GM23338 (cell line): Measurements from ENCODE around the gene RAP1GAP. TPM values are rescaled to one million over a fixed set of nuclear protein-coding genes. Genes with fewer than 3 reads are reported as not detected.

Source experiments
- ATAC-seq: fragments of 200-7000 bp; cut with Tn5 transposase; 3 replicates; pipeline ENCODE4 v1.9.1; 2020
- DNase-seq: peaks from one replicate; pipeline ENCODE4 v3.0.0-alpha.2; 2015; ENCODE audit warnings: low spot score
- H2AFZ ChIP-seq: fragments of 200-600 bp; sonication (generic); 2 replicates; pipeline ENCODE4 v1.8.0; 2016; ENCODE audit warnings: antibody characterized with exemption, mild to moderate bottlenecking, moderate library complexity
- H3F3A ChIP-seq: fragments of 200-600 bp; sonication (generic); replicated peaks from 2 replicates; pipeline ENCODE4 v1.8.0; 2017; ENCODE audit warnings: antibody characterized with exemption, mixed run types, low read depth
- H3K27ac ChIP-seq: fragments of 200-600 bp; sonication (generic); 2 replicates; pipeline ENCODE4 v1.6.1; 2016; ENCODE audit warnings: low read depth
- H3K27me3 ChIP-seq: fragments of 200-600 bp; sonication (generic); 2 replicates; pipeline ENCODE4 v1.8.0; 2016; ENCODE audit warnings: mild to moderate bottlenecking, mixed run types, moderate library complexity; ENCODE audit not compliant: insufficient read depth
- H3K36me3 ChIP-seq: fragments of 200-600 bp; sonication (generic); 2 replicates; pipeline ENCODE4 v1.8.0; 2016; ENCODE audit warnings: mild to moderate bottlenecking; ENCODE audit not compliant: insufficient read depth
- H3K4me1 ChIP-seq: fragments of 200-600 bp; sonication (generic); 2 replicates; pipeline ENCODE4 v1.8.0; 2016; ENCODE audit warnings: mild to moderate bottlenecking, moderate library complexity; ENCODE audit not compliant: insufficient read depth
- H3K4me2 ChIP-seq: fragments of 200-600 bp; sonication (generic); 2 replicates; pipeline ENCODE4 v1.7.1; 2017; ENCODE audit warnings: mixed run types
- H3K4me3 ChIP-seq: fragments of 200-600 bp; sonication (generic); 2 replicates; pipeline ENCODE4 v1.6.1; 2016; ENCODE audit warnings: mixed run types
- H3K79me2 ChIP-seq: fragments of 200-600 bp; sonication (generic); replicated peaks from 2 replicates; pipeline ENCODE4 v1.8.0; 2017; ENCODE audit warnings: mild to moderate bottlenecking; ENCODE audit not compliant: insufficient read depth
- H3K9me2 ChIP-seq: fragments of 200-600 bp; sonication (generic); 2 replicates; pipeline ENCODE4 v1.8.0; 2017; ENCODE audit not compliant: insufficient read depth
- H4K20me1 ChIP-seq: fragments of 200-600 bp; sonication (generic); replicated peaks from 2 replicates; pipeline ENCODE4 v1.8.0; 2017; ENCODE audit warnings: mild to moderate bottlenecking; ENCODE audit not compliant: insufficient read depth
- H3K27ac Mint-ChIP-seq: 2 replicates; pipeline ENCODE4 v1.8.0; 2020; ENCODE audit warnings: inconsistent platforms, mild to moderate bottlenecking, moderate library complexity, mixed read lengths
- H3K27me3 Mint-ChIP-seq: 3 replicates; pipeline ENCODE4 v1.8.0; 2022; ENCODE audit warnings: low read depth, mild to moderate bottlenecking, moderate library complexity, mixed read lengths, inconsistent platforms; ENCODE audit not compliant: insufficient read depth, poor library complexity
- H3K36me3 Mint-ChIP-seq: 3 replicates; pipeline ENCODE4 v1.8.0; 2021; ENCODE audit warnings: low read depth, mild to moderate bottlenecking, inconsistent platforms, moderate library complexity, mixed read lengths
- H3K4me1 Mint-ChIP-seq: 3 replicates; pipeline ENCODE4 v1.8.0; 2020; ENCODE audit warnings: mild to moderate bottlenecking, inconsistent platforms, mixed read lengths
- H3K4me3 Mint-ChIP-seq: 3 replicates; pipeline ENCODE4 v1.8.0; 2021; ENCODE audit warnings: moderate library complexity, mild to moderate bottlenecking, inconsistent platforms, mixed read lengths
- H3K9me3 Mint-ChIP-seq: 3 replicates; pipeline ENCODE4 v1.8.0; 2020; ENCODE audit warnings: moderate library complexity, mild to moderate bottlenecking, inconsistent platforms, mixed read lengths
- CREB1 ChIP-seq: fragments of 250-450 bp; sonication (Bioruptor Pico); IDR thresholded peaks from 2 replicates; pipeline ENCODE4 v1.5.0; 2020; ENCODE audit warnings: low read depth, mild to moderate bottlenecking, moderate library complexity
- CTCF ChIP-seq, 2 experiments: fragments of 200-600 bp in 1 of 2; sonication (generic) in 1 of 2; conservative IDR thresholded peaks; 2 replicates each; pipeline versions ENCODE4 v1.5.1 to v1.6.1; 2016 to 2017; ENCODE audit warnings: antibody characterized with exemption in 2 of 2, low read depth in 2 of 2, mild to moderate bottlenecking in 2 of 2, moderate library complexity in 1 of 2
- EZH2 ChIP-seq: fragments of 200-600 bp; sonication (generic); IDR thresholded peaks from one replicate; pipeline ENCODE4 v1.8.0; 2017; ENCODE audit warnings: antibody characterized with exemption, mild to moderate bottlenecking, low read depth; ENCODE audit not compliant: unreplicated experiment
- EZH2phosphoT487 ChIP-seq: fragments of 200-600 bp; sonication (generic); IDR thresholded peaks from one replicate; pipeline ENCODE4 v1.8.1; 2018; ENCODE audit warnings: antibody characterized with exemption; ENCODE audit not compliant: unreplicated experiment
- JUNB ChIP-seq: IDR thresholded peaks from one replicate; pipeline ENCODE4 v1.6.1; 2016; ENCODE audit warnings: antibody characterized with exemption; ENCODE audit not compliant: unreplicated experiment
- NANOG ChIP-seq: IDR thresholded peaks from 2 replicates; pipeline ENCODE4 v1.6.1; 2016; ENCODE audit warnings: antibody characterized with exemption, borderline replicate concordance
- ZNF462 ChIP-seq: fragments of 250-450 bp; sonication (Bioruptor Pico); IDR thresholded peaks from 2 replicates; pipeline ENCODE4 v1.5.0; 2020; ENCODE audit warnings: mild to moderate bottlenecking, moderate library complexity
- polyA plus RNA-seq: library from polyadenylated mRNA; unstranded; fragments of >200 nt; fragmentation: Nextera tagmentation; extraction: Ambion mirVana; gene quantifications from 2 replicates; pipeline ENCODE4 v1.2.1, GENCODE V29; 2016
- total RNA-seq: library from RNA; depleted of rRNA; stranded (reverse); fragments of >200 nt; shearing (Covaris generic); gene quantifications from 2 replicates; pipeline ENCODE4 v1.2.3, GENCODE V29; 2014
- TF ChIP-seq, protein P1 (sequence below): IDR thresholded peaks from one replicate; pipeline ENCODE4 v1.6.1; 2018; ENCODE audit warnings: antibody characterized with exemption; ENCODE audit not compliant: unreplicated experiment

The RAP1GAP gene
- total and polyA plus RNA-seq, 2 experiments from 2014 or later = 4.3 to 6.6 TPM

DNA sequence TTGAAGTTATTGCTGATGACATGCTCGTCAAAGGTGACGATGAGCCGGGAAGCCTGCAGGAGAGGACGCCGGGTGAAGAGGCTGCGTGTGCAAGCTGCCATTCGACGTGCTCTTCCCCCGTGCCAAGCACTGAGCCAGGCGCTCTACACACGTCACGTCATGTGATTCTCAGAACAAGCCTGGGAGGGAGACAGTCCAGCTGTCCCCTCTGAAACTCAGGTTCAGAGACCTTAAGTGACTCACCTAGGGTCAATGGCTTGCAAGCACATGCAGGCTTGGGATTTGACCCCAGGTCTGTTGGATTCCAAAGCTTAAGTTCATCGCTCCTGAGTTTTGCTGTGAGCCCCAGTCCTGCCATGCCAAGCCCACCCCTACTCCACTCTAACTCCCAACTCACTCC lies 57.1 kb downstream of the RAP1GAP start:
- ATAC-seq = no peak
- no peaks in the 10 kb centered on the region for H3F3A ChIP-seq
- no peak for TF ChIP-seq JUNB
- TF ChIP-seq CTCF (conservative IDR thresholded peaks at IDR 0.05; ENCODE audit: low read depth in 2 of 2) = no peak
- TF ChIP-seq CREB1 (CRISPR knock-in tag) = no peak
- no peak for TF ChIP-seq EZH2
- no peak for TF ChIP-seq NANOG
- TF ChIP-seq, protein P1, sequence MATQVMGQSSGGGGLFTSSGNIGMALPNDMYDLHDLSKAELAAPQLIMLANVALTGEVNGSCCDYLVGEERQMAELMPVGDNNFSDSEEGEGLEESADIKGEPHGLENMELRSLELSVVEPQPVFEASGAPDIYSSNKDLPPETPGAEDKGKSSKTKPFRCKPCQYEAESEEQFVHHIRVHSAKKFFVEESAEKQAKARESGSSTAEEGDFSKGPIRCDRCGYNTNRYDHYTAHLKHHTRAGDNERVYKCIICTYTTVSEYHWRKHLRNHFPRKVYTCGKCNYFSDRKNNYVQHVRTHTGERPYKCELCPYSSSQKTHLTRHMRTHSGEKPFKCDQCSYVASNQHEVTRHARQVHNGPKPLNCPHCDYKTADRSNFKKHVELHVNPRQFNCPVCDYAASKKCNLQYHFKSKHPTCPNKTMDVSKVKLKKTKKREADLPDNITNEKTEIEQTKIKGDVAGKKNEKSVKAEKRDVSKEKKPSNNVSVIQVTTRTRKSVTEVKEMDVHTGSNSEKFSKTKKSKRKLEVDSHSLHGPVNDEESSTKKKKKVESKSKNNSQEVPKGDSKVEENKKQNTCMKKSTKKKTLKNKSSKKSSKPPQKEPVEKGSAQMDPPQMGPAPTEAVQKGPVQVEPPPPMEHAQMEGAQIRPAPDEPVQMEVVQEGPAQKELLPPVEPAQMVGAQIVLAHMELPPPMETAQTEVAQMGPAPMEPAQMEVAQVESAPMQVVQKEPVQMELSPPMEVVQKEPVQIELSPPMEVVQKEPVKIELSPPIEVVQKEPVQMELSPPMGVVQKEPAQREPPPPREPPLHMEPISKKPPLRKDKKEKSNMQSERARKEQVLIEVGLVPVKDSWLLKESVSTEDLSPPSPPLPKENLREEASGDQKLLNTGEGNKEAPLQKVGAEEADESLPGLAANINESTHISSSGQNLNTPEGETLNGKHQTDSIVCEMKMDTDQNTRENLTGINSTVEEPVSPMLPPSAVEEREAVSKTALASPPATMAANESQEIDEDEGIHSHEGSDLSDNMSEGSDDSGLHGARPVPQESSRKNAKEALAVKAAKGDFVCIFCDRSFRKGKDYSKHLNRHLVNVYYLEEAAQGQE = no peak
- TF ChIP-seq ZNF462 = no peak
- TF ChIP-seq EZH2phosphoT487 = no peak

More for the DNA sequence above, 57.1 kb downstream of the RAP1GAP start:
- DNase-seq = no peak
- Mint-ChIP-seq H3K36me3 (no peaks in the 10 kb centered on the region; the same call in 2 of the 3 replicates), H3K4me3 (no peak overlapping the region), H3K27ac (no peak overlapping the region), H3K9me3 (no peaks in the 10 kb centered on the region; the same call in 2 of the 3 replicates), H3K27me3 (peaks cover 16% of the 10 kb centered on the region), H3K4me1 (peaks cover 9% of the 10 kb centered on the region)
- H2AFZ ChIP-seq = no peak overlapping the region
- H3K4me3 ChIP-seq = no peak overlapping the region
- no peaks in the 10 kb centered on the region for H3K4me1 ChIP-seq
- no peaks in the 10 kb centered on the region for H3K9me2 ChIP-seq
- H3K27ac ChIP-seq = no peak overlapping the region
- H4K20me1 ChIP-seq = no peaks in the 10 kb centered on the region
- no peaks in the 10 kb centered on the region for H3K27me3 ChIP-seq
- H3K36me3 ChIP-seq = no peaks in the 10 kb centered on the region
- no peaks in the 10 kb centered on the region for H3K79me2 ChIP-seq
- H3K4me2 ChIP-seq = no peak overlapping the region
